Endodermal cell (in vitro differentiated cells): ENCODE data around the gene INMT. TPM values are rescaled to one million over a fixed set of nuclear protein-coding genes. Genes with fewer than 3 reads are reported as not detected.

Experiments
- DNase-seq: peaks from one replicate; pipeline ENCODE4 v3.0.0-alpha.2; 2017
- H3K27ac ChIP-seq: 2 replicates; pipeline ENCODE4 v1.5.1; 2013; ENCODE audit warnings: mild to moderate bottlenecking, low read depth, low read length, moderate library complexity
- H3K27me3 ChIP-seq: 2 replicates; pipeline ENCODE4 v1.6.1; 2013; ENCODE audit warnings: mild to moderate bottlenecking, low read length, moderate library complexity; ENCODE audit not compliant: insufficient read depth, control insufficient read depth, poor library complexity, severe bottlenecking
- H3K36me3 ChIP-seq: 2 replicates; pipeline ENCODE4 v1.7.0; 2013; ENCODE audit warnings: mild to moderate bottlenecking, low read length, moderate library complexity; ENCODE audit not compliant: control insufficient read depth, insufficient read depth
- H3K4me1 ChIP-seq: one replicate; pipeline ENCODE4 v1.7.0; 2013; ENCODE audit warnings: low read length; ENCODE audit not compliant: control insufficient read depth, insufficient read depth
- H3K4me3 ChIP-seq: 2 replicates; pipeline ENCODE4 v1.5.1; 2013; ENCODE audit warnings: mild to moderate bottlenecking, low read length, moderate library complexity
- H3K9ac ChIP-seq: 2 replicates; pipeline ENCODE4 v1.6.1; 2013; ENCODE audit warnings: mild to moderate bottlenecking, low read length, moderate library complexity; ENCODE audit not compliant: poor library complexity, severe bottlenecking; ENCODE audit errors: extremely low read depth
- H3K9me3 ChIP-seq: 2 replicates; pipeline ENCODE4 v1.6.1; 2013; ENCODE audit warnings: mild to moderate bottlenecking, low read length, moderate library complexity; ENCODE audit not compliant: control insufficient read depth
- H3K27ac Mint-ChIP-seq: 2 replicates; pipeline ENCODE4 v1.8.0; 2020; ENCODE audit warnings: mixed read lengths
- H3K27me3 Mint-ChIP-seq: 2 replicates; pipeline ENCODE4 v1.8.0; 2021; ENCODE audit warnings: mild to moderate bottlenecking, mixed read lengths; ENCODE audit not compliant: insufficient read depth
- H3K36me3 Mint-ChIP-seq: 2 replicates; pipeline ENCODE4 v1.8.0; 2020; ENCODE audit warnings: low read depth, mixed read lengths
- H3K4me1 Mint-ChIP-seq: 2 replicates; pipeline ENCODE4 v1.8.0; 2020; ENCODE audit warnings: mixed read lengths
- H3K4me3 Mint-ChIP-seq: 2 replicates; pipeline ENCODE4 v1.8.0; 2020; ENCODE audit warnings: mild to moderate bottlenecking, moderate library complexity, mixed read lengths
- H3K9me3 Mint-ChIP-seq: 2 replicates; pipeline ENCODE4 v1.8.0; 2020; ENCODE audit warnings: mild to moderate bottlenecking, mixed read lengths
- CTCF ChIP-seq: fragments of 200-600 bp; sonication (generic); conservative IDR thresholded peaks from 2 replicates; pipeline ENCODE4 v1.5.0; 2021; ENCODE audit warnings: antibody characterized with exemption, mild to moderate bottlenecking
- WGBS, 2 experiments: methylation state at CpG; one replicate each; pipeline versions ENCODE4 v1.1.5 to v1.1.7; 2013; ENCODE audit warnings: missing lambda C conversion rate in 2 of 2, mixed read lengths in 1 of 2; ENCODE audit not compliant: insufficient coverage in 1 of 2, insufficient read length in 1 of 2; 5-methylcytosine and 5-hydroxymethylcytosine counted together
- total RNA-seq, 2 donors: library from RNA; stranded (reverse); fragmentation: NEBNext Ultra II Directional in 1 of 2; extraction: Animal tissue kit (Norgen Biotek cat#: 25700) in 1 of 2; gene quantifications; 2 replicates in 1 of 2; 3 replicates in 1 of 2; pipeline ENCODE4 v1.2.1, GENCODE V29; 2021

INMT gene
- total RNA-seq, 2 donors from 2014 or later, result 3.0 to 3.3 TPM

- H3K27me3 Mint-ChIP-seq, result no peaks in the 10 kb centered on the region
- peak; percentile 19 for DNase-seq
- Histone ChIP-seq H3K36me3 (peaks cover 7% of the 10 kb centered on the region), H3K27ac (no peak overlapping the region), H3K9ac (no peak overlapping the region), H3K4me3 (no peak overlapping the region), H3K9me3 (no peaks in the 10 kb centered on the region), H3K27me3 (no peaks in the 10 kb centered on the region), H3K4me1 (no peaks in the 10 kb centered on the region)
- no peaks in the 10 kb centered on the region for H3K9me3 Mint-ChIP-seq
- H3K4me3 Mint-ChIP-seq, result no peak overlapping the region
- no peak for TF ChIP-seq CTCF
- no peaks in the 10 kb centered on the region for H3K36me3 Mint-ChIP-seq
- H3K4me1 Mint-ChIP-seq, result peaks cover 4% of the 10 kb centered on the region
- H3K27ac Mint-ChIP-seq, result no peak overlapping the region
Measured at GRCh38 chr7:30775992-30776391, 24.1 kb downstream of the INMT start.

DNA sequence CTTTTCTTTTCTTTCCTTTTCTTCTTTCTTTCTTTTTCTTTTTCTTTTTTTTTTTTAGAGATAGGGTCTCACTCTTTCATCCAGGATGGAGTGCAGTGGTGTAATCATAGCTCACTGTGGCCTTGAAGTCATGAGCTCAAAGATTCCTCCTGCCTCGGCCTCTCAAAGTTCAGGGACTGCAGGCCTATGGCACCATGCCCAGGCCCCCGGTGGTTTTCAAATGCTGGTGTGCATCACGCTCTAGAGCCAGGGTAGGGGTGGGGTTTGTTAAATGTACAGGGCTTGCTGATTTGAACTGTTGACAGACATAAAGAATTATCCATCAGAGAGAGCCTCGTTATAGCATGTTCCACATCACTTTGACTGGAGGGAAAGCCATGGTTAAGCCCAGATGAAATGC lies 25.0 kb downstream of the INMT start:
- no peak overlapping the region for H3K27ac Mint-ChIP-seq
- 96 to 100% methylated on average over 2 to 4 of the region's 4 CpGs for whole genome bisulfite sequencing, 2 experiments

DNA sequence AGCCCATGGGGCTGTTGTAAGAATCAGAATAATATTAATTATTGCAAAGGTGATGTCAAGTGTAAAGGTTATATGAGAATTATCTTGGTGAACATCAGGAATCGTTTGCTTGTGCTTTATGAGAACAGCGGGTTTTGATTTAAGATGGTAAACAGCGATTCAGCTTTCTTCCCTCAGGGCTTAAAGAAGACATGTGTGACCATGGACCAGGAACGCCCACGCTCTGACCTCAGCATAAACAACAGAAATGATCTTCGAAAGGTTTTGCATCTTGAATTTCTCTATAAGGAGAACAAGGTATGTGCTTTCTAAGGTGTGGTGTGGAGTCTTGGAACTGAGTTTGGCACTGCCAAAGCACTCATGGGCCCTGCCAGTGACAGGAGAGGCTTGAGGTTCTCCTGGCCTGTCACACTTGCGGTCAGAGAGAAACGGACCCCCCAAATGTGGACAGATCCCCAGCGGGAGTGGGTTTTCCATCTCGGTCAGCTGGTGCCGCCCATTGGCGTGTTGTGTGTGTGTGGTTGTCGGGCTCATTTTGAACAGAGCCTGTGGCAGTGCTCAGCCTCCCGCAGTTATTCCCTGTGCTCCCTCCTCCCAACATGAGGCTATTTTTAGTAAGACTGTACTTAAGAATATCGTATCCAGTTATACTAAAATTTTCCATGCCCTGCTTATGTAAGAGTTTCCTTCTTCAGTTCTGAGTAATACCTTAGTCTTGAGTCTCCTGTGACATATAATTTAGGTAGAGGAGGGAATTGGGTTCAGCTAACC lies 26.5 kb downstream of the INMT start:
- 92 to 96% methylated on average over 10 to 15 of the region's 15 CpGs for WGBS, 2 experiments
- H3K4me3 ChIP-seq, result no peak overlapping the region
- DNase-seq, result peak; percentile 12
- H3K27me3 Mint-ChIP-seq, result no peaks in the 10 kb centered on the region
- no peaks in the 10 kb centered on the region for H3K9me3 Mint-ChIP-seq
- no peaks in the 10 kb centered on the region for H3K4me1 Mint-ChIP-seq
- no peaks in the 10 kb centered on the region for H3K27me3 ChIP-seq
- TF ChIP-seq CTCF, result no peak
- H3K27ac Mint-ChIP-seq, result no peak overlapping the region
- no peak overlapping the region for H3K27ac ChIP-seq
- no peaks in the 10 kb centered on the region for H3K4me1 ChIP-seq
- peaks cover 31% of the 10 kb centered on the region for H3K36me3 ChIP-seq
- no peak overlapping the region for H3K4me3 Mint-ChIP-seq
- H3K36me3 Mint-ChIP-seq, result peaks cover 19% of the 10 kb centered on the region
- H3K9me3 ChIP-seq, result no peaks in the 10 kb centered on the region
- no peak overlapping the region for H3K9ac ChIP-seq

More for the DNA sequence above, 25.0 kb downstream of the INMT start:
- no peaks in the 10 kb centered on the region for H3K27me3 Mint-ChIP-seq
- no peak overlapping the region for H3K9ac ChIP-seq
- no peak overlapping the region for H3K27ac ChIP-seq
- DNase-seq, result peak; percentile 22
- H3K27me3 ChIP-seq, result no peaks in the 10 kb centered on the region
- no peaks in the 10 kb centered on the region for H3K9me3 Mint-ChIP-seq
- H3K9me3 ChIP-seq, result no peaks in the 10 kb centered on the region
- TF ChIP-seq CTCF, result no peak
- H3K36me3 ChIP-seq, result peaks cover 16% of the 10 kb centered on the region
- no peak overlapping the region for H3K4me3 ChIP-seq
- peaks cover 3% of the 10 kb centered on the region for H3K4me1 Mint-ChIP-seq
- H3K4me3 Mint-ChIP-seq, result no peak overlapping the region
- H3K36me3 Mint-ChIP-seq, result peaks cover 4% of the 10 kb centered on the region
- no peaks in the 10 kb centered on the region for H3K4me1 ChIP-seq
